ENCODE measurements around the gene NR1D1.

NR1D1 gene

GRCh38 chr17:40097087-40097486 is 3.3 kb downstream of the NR1D1 start:
- DNase-seq (ENCODE audit: low spot score), result no peak

GRCh38 chr17:40095944-40096791 is 4.2 kb downstream of the NR1D1 start:
- peak; percentile 99 for DNase-seq (ENCODE audit: low spot score)

GRCh38 chr17:40095351-40095943 is 4.9 kb downstream of the NR1D1 start:
- DNase-seq (ENCODE audit: low spot score), result no peak

DNA sequence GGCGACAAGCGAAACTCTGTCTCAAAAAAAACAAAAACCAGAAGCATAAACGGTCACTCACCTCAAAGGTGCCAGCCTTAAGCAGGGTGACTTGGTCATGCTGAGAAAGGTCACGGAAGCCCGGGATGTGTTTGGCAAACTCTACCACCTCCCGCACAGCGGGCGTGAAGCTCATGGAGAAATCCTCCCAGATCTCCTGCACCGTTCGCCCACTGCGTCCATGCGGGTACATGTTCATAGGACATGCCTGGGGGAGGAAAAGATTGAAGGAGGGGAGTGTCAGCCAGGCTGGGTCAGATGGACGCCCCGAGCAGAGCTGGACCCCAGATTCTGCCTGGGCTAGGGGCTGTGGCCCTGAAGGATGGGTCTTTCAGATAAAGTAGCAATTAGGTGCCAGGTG is 5.5 kb downstream of the NR1D1 start:
- no peak for DNase-seq (ENCODE audit: low spot score)

- no peak for DNase-seq (ENCODE audit: low spot score)
These were observed 6.7 kb downstream of the NR1D1 start for GRCh38 chr17:40093580-40094201.

DNA sequence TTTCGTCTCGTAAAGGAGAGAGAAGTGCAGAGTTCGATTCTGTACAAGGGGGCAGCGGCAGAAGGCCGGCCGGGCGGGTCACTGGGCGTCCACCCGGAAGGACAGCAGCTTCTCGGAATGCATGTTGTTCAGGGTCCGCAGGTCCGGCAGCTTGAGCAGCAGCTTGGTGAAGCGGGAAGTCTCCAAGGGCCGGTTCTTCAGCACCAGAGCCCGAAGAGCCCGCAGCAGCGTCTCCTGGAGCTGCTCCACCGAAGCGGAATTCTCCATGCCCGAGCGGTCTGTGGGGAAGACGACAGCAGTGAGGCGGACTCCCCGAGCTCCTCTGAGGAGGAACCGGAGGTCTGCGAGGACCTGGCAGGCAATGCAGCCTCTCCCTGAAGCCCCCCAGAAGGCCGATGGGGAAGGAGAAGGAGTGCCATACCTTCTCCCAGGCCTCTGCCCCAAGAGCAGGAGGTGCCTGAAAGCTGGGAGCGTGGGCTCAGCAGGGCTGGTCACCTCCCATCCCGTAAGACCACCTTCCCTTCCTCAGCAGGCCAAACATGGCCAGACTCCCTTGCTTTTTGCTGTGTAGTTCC is 7.3 kb downstream of the NR1D1 start:
- DNase-seq (ENCODE audit: low spot score), result no peak

- no peak for DNase-seq (ENCODE audit: low spot score)
These were observed 7.8 kb downstream of the NR1D1 start for GRCh38 chr17:40092581-40092980.

DNA sequence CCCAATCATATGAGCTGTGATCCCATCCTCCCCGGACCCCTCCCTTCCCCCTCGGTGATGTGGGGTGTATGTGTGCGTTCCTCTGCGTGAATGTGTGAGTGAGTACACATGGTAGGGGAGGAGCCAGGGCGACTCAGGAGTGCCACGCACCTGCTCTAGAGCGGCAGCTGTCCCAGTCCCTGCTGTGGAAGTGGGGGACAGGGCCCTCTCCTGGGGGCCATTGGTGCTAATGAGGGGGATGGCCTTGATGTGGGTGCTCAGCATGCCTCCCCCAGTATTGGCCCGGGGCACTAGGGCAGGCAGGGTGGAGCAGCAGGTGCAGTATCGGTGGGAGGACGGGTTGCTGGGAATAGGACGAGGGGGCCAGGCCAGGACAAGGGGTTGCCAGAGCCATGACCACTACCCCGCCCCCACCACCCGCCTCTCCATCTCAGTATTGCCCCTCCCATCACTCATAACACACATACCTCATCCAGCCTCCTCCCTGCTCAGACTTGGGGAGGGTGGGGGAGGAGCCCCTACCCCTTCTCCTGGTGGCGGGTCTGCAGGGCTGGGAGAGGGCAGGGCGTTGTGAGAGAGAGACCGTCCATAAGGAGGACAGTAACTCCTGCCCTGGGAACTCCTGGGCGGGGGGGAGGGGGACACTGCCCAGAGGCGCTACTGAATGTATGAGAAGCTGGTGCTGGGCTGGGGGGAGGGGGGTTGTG is 8.5 kb downstream of the NR1D1 start:
- no peak for DNase-seq (ENCODE audit: low spot score)

- no peak for DNase-seq (ENCODE audit: low spot score)
These were observed 9.9 kb downstream of the NR1D1 start for GRCh38 chr17:40090237-40091119.

DNA sequence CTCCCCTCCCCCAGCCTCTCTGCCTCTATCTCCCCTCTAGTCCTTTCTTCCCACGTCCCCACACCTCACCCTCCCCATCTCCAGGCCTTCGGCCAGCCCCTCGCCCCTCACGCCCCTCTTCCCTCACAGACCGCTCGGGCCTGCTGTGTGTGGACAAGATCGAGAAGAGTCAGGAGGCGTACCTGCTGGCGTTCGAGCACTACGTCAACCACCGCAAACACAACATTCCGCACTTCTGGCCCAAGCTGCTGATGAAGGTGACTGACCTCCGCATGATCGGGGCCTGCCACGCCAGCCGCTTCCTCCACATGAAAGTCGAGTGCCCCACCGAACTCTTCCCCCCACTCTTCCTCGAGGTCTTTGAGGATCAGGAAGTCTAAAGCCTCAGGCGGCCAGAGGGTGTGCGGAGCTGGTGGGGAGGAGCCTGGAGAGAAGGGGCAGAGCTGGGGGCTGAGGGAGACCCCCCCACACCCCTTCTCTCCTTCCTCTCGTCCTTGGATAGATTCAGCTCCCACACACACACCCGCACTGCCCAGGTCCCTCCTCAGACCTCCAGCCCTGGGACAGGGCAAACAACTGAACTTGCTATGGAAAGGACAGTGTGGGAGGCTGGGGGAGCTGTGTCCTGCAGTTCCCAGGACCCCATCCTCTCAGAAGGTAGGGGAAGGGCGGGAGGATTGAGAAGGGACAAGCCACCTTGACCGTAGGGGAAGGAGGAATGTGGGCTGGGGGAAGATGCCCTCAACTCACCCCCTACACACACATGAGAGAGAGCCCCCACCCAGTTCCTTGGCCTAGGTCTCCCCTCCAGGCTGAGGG is 11.1 kb downstream of the NR1D1 start:
- no peak for DNase-seq (ENCODE audit: low spot score)

DNA sequence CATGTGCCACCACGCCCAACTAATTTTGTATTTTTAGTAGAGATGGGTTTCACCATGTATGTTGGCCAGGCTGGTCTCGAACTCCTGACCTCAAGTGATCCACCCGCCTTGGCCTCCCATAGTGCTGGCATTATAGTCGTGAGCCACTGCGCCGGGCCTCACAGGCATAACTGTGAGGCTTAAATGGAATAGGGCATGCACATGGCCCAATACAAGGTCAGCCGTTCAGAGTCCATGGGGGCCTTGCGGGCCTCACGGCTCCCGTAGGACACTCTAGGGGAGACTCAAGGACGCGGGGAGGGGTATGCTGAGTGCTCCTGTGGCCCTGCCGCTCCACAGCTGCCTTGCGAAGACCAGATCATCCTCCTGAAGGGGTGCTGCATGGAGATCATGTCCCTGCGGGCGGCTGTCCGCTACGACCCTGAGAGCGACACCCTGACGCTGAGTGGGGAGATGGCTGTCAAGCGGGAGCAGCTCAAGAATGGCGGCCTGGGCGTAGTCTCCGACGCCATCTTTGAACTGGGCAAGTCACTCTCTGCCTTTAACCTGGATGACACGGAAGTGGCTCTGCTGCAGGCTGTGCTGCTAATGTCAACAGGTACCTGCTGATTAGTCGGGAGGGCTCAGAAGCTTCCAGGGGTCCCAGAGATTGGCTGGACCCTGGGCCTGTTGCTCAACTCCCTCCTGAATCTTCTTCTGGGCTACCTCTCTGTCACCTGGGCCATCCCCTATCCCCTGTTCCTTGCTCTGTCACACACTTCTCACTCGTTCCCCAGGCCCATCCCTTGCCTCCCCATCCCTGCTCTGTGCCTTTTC is 12.3 kb downstream of the NR1D1 start:
- no peak for DNase-seq (ENCODE audit: low spot score)

- no peak for DNase-seq (ENCODE audit: low spot score)
These were observed 13.2 kb downstream of the NR1D1 start for GRCh38 chr17:40087049-40087794.

- no peak for DNase-seq (ENCODE audit: low spot score)
These were observed 14.0 kb downstream of the NR1D1 start for GRCh38 chr17:40086150-40087044.

DNA sequence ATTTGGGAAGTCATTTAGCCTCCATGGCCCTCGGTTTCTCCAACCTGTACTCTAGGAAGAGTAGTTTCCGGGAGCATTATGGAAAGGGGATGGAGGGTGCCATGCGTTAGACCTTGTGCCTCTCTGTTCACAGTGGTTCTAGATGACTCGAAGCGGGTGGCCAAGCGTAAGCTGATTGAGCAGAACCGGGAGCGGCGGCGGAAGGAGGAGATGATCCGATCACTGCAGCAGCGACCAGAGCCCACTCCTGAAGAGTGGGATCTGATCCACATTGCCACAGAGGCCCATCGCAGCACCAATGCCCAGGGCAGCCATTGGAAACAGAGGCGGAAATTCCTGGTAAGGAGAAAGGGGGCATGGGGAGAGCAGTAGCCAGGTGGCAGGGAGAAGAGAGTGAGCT is 15.9 kb downstream of the NR1D1 start:
- no peak for DNase-seq (ENCODE audit: low spot score)

GRCh38 chr17:40079545-40079944 is 20.8 kb downstream of the NR1D1 start:
- DNase-seq (ENCODE audit: low spot score), result no peak

DNA sequence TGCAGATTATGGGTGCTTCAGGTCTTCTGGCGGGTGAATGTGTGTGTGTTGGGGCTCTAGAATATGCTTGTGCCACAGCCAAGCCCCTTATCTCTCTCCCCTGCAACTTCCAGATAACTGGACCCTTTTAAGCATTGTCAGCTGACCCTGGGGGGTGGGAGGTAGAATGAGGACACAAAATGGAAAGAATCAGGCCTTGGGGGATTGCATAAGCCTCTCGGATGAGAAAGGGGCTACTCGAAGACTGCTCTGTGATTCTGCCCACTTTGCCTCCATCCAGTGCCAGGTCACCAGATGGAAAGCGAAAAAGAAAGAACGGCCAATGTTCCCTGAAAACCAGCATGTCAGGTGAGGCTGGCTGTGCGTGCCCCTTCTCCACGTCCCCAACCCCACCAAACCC is 23.8 kb downstream of the NR1D1 start:
- no peak for DNase-seq (ENCODE audit: low spot score)

- no peak for DNase-seq (ENCODE audit: low spot score)
These were observed 24.4 kb downstream of the NR1D1 start for GRCh38 chr17:40075942-40076498.
